Inflammatory macrophage (primary cell): ENCODE measurements around the gene TNS3.

Experiments used
- DNase-seq, 2 donors: peaks; one replicate each; pipeline ENCODE4 v3.0.0-alpha.2; 2020 to 2022

TNS3 gene

GRCh38 chr7:47465191-47465590 is 116.7 kb downstream of the TNS3 start:
- DNase-seq, result no peak

DNA sequence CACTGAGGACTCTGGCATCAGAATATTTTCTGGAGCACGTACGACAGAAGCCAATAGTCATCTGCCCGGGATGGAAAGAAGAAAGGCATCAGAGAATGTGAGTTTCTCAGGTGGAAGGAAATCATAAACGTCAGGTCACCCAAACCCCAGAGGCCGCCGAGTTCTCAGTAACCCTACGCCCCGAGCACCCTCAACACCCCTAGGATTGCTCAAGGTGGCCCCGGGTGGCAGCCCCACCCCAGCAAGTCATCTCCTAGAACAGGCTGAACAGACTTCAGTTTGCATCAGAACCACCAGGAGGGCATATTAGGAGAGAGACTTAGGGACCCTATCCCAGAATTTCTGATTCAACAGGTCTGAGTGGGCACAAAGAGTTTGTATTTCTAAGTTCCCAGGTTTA is 117.6 kb downstream of the TNS3 start:
- DNase-seq, result no peak

- DNase-seq, result no peak
These were observed 120.2 kb downstream of the TNS3 start for GRCh38 chr7:47461746-47462145.

DNA sequence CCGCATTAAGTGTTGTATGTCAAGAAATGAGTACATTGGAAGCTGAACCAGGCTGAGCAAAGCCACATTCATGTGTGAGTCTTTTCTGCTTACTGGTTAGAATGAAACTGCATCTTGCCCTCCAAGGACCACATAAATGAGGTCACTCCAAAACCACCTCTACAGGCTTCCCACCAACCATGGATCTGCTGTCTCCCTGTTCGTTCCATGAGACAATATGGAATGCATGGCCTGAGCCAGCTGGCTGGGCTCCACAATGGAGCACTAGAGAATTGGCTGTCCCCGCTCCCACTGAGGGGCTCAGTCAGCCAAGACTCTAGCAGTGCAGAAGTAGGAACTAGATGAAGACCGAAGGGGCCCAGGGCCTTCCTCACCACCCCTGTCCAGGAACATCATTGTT is 120.8 kb downstream of the TNS3 start:
- DNase-seq, result no peak

DNA sequence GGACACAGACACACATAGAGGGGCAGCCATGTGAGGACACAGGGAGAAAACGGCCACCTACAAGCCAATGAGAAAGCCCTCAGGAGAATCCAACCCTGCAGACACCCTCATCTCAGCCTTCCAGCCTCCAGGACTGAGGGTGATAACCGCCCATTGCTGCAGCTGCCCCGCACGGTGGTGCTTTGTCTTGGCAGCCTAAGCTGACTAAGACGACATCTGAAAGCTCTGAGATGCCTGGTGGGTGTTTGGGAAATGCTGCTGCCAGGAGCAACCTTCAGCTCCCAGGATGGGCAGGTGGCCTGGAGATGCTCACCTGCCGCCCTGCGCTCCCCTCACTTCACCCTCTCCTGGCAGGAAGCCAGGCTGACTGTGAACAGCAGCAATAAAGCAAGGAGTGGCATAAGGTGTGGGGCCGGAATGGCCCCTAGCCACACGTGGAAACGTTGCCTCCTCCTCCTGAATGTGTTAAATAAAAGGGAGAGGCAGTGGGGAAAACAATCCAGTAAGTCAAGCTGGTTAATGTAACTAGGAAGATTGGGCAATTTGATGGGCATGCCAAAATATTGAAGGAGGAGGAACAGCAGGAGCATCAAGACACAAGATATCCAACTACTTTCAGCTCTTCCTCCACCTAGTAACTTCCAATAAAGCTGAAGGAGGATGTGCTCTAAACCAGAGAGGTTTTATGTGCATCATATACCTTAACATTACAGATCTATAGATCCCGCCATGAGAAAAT is 121.5 kb downstream of the TNS3 start:
- no peak for DNase-seq

DNA sequence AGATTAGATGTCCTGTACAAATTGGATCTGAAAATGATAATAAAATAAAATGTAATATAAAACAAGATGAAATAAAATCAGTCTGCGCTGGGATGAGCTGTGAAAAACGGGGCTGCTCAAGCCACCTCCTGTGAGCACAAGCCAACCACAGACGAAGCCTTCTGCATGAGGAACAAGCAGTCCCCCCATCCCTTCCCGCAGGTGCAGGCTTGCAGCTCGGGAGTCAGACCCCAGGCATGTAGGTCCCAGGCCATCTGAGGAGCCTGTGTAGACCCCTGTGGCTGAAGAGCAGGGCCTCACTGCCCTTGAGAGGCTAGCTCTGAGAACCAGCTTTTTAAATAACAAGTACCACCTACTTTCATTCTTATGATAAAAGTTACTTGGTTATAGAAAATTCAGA is 123.4 kb downstream of the TNS3 start:
- DNase-seq, result no peak

GRCh38 chr7:47458057-47458456 is 123.9 kb downstream of the TNS3 start:
- DNase-seq, result peak; percentile 74 to 93

DNA sequence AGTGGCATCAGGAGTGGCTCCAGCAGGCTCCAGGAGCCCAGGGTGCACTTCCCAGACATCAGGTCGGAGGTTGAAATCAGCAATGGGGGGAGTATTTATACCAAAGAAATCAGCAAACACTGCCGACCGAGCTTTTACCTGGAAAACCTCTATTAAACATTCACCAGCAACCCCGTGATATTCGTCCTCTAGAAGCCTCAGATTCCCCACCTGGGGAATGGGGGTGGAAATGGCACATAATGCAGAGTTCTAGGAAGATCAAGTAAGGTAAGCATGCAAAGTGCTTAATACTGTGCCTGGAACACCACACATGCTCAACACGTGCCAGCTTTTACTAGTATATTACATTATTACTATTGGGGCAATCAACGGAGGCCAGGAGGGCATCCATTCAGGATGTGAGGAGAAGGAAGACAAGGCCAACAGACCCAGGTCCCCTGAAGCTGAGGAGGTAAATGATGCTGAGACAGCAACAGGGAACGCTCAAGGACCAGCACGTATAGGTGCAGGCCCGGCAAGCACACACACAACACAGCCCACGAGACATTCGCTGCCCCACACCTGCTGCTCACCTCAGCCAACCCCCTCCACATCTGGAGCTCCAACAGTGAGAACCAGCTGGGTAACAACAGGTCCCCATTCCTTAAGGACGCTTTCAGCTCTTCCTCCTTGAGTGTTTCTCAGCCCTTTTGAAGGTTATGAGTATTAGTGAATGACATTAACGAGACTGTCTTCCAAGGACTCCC is 125.5 kb downstream of the TNS3 start:
- no peak for DNase-seq

DNA sequence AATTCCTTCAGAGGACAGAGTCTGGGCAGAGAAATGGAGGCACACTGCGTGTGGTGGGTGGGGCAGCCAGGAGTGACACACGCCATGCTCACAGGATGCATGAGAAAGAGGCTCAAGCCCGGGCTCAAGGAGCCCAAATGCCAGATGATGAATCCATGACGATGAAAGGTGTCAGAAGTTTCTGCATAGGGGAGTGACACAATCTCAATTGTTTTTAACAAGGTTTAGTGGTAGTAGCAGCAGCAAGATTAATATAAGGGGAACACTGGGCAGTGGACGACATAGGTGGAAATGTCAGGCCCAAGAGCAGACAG is 126.1 kb downstream of the TNS3 start:
- no peak for DNase-seq

DNA sequence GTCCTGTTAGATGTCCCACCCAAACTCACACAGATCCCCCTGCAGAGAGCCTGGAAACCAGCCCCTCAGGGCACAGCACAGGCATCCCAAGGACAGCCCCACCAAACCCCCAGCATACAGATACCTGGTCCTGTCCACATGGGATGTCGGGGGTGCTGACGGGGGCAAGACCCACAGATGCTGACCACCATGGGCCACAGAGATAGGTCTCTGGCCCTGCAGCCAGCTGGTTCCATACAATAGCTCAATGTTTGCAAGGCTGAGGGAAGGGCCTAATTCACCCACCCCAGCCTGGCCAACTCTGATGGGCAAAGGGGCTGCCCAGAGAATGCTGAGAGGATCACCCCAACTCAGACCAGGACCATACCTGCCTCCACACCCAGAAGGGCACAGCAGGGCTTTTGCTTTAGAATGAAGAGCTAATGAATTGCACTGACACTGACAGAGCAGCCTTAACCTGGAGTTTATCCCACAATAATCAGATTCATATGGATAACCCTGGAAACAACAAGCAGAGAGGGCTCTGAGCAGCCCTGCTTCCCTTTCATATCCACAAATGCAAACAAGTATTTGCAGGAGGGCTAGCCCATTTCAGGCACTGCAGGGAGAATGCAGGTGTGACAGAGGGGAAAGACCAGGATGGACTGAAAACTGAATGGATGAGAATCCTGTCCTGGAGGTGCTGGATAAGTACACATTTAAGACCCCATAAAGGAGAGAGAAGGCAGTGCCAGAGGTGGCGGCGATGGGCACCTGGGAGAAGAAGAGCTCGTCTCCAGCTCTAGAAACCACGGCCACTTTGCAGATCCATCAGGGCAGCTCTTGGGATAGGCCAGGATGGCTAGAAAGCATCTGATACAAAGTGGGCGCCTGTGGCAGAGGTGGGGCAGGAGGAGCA is 126.7 kb downstream of the TNS3 start:
- DNase-seq, result no peak

DNA sequence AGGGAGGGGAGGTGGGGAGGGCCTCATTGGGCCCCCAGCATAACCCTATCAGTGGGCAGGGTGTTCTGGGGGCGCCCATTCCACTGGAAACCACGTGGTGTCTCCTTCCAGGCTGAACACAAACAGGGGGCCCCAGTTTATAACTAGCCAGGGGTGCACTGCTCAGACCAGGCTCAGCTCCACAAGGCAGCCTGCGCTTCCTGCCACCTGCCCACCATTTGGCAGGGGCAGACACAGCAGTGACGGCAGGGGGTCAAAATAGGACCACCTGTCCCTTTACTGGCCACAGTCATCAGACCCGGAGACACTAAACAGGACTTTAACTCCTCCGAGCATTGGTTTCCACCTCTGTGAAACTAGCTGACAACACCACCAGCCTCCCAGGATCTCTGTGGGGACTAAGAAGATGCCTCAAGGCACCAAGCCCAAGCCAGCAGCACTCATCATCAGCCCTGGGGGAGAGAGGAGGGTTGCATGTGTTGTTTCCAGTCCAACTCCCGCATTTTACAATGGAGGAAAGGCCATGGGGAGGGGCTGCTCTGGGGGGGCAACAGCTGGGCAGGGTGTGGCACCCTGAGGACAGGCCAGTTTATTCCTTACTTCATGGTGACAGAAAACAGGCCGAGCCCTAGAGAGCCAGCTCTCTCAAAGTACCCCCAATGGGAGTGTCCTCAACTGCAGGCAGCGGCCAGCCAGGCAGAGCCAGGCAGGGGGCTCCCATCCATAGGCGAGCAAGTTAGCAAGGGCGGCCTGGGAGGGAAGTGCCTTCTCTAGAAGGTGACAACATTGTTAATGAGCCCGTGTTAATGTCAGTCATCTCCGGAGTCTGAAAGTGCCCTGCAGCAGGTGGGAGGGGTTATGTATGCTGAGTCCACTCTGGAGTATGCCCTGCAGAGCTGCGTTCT is 127.6 kb downstream of the TNS3 start:
- no peak for DNase-seq

DNA sequence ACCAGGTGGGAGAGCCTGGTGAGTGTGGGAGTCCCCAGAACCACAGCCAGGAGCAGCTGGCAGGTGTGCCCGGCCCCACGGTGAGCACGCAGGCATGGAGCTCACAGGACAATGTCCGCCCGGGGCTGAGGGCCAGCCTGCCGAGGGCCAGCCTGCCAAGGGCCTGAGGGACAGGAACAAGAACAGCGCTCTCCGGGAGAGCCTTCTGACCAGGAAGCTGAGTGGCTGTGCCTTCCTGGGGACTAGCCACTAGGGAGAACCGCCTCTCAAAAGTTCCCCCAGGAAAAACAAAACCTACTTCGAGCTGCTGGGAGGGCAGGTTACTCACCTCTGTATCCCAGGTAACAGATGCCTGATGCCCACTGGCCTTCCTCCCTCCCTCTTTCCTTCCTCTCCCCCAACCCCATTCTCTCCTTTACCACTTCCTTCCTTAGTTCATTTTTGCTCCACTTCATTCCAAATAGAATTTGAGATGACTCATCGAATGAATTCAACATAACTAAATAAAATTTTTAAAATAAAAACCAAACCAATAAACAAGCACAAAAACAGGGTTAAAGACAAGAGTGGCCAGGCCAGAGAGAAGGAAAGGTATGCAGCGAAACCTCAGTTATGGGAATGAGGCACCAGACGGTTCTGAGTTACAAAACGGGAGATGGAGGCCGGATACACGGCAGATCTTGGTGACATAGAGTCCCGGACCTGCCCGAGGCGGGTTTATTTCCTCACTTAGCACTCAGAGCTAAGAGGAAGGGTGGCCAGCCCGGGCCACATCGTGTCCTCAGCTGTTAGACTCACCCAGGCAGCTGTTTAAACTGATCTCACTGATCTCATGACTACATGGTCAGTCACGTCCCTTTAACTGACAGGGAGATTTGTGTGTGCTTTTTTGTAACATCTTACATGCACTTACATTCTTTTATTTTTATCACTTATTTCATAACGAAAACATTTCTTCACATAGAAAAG is 128.5 kb downstream of the TNS3 start:
- DNase-seq, result peak; percentile 96 to 98

DNA sequence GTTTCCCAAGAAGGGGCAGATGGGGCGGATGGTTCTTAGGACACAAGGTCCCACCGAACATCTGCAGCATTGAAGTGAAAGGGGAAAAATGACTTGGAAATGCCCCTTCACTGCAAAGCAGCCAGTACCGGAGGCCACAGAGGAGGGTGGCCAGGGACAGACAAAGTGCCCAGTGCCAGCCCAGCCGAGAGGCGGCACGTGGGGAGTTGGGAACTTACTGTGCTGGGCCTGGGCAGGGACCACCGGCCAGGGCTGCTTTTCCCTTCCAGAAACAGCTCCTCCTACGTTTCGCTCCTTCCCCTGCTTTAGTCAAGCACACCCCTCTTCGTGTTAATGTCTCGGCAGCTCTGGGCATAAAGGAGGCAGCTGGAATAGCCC is 129.2 kb downstream of the TNS3 start:
- DNase-seq, result no peak

DNA sequence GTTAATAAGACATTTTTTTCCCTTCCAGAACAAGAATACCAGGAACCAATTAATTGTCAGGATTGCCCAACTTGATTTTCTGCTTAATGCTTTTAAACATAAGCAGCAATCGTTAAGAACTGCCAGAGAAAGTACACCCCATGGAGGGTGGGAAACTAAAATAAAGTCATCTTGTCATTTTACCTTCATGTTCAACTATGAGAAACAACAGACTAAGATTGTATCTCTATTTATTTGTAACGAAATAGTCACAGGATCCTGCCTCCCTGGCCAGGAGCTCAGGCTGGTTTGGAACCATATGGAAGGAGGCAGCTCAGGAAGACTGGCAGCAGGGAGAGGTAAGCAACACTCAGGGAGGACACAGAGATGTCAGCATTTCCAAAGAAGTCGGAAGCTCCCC is 129.6 kb downstream of the TNS3 start:
- DNase-seq, result no peak

DNA sequence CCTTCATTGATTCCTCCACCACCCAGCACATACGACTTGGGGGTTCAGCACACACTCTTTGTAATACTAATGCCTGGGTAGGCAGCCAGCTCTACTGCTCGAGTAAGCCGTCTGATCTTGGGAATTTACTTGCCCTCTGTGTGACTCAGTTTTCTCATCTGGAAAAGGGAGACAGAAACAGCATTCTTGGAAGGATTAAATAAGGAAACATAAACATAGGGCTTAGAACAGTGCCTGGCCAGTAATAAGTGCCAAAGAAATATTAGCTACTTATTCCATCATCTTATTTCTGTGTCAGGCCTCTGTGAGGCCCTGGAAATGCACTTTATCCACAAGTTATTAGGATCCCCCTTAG is 130.1 kb downstream of the TNS3 start:
- DNase-seq, result no peak

- peak; percentile 57 to 80 for DNase-seq
These were observed 131.9 kb downstream of the TNS3 start for GRCh38 chr7:47449810-47450590.

DNA sequence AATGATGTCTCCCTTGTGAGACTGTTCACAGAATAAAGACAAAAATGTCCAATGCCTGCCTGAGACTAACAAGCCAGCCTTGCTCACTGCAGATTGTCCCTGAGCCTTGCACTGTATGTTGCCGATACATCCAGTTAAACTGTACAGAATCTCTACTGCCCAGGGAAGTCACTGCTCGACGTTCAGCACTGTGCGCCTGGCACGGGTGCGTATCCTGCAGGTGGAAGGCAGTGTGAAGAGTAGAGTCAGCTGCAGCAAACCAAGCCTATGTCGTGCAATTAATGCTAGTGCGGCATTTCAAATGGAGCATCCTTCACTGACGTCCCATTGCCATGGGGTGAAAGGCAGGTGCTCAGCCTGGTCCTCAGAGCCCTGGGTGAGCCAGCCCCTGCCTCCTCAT is 132.9 kb downstream of the TNS3 start:
- no peak for DNase-seq

DNA sequence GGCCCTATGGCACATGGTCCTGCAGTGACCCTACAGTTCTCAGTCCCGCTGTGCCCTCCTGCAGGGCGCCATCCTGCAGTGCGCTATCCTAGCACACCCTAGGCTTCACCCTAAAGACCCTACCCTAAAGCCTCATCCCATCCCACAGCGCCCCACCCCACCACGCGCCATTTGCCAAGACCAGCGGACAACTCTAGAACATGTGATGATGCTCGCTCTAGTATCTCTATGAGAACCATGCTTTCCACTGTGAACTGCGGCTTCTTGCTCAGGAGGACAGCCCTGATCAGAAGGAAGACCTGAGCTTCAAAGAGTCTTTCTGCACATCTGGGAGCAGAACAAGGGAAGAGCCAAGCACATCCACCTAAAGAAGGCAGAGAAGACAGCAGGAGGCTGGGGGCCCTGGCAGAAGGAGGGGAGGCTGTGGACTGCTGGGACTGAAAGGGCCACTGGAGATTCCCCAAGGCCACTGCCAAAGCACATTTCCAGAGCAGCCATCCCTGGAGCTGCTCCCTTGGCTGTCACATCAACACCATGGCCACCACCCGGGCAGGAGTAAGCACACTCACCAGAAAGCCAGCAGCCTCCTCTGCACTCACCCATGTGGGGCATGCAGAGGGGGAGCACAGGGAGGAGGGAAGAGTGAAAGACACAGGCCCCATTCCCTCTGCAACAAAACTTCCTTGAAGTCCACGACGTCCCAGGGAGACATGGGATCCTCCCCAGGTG is 134.1 kb downstream of the TNS3 start:
- no peak for DNase-seq

GRCh38 chr7:47446871-47447466 is 134.9 kb downstream of the TNS3 start:
- no peak for DNase-seq
